HL-60 (cell line): ENCODE results near the gene IRGC.

Experiments used
- DNase-seq, 2 experiments: peaks; one replicate each; pipeline ENCODE4 v3.0.0-alpha.2; 2010 to 2020; ENCODE audit warnings: low read depth in 1 of 2, low spot score in 1 of 2
- H3K27ac ChIP-seq: fragments of 250-450 bp; sonication (Bioruptor Pico); replicated peaks from 2 replicates; pipeline ENCODE4 v1.5.1; 2020; ENCODE audit warnings: mild to moderate bottlenecking, moderate library complexity
- H3K27me3 ChIP-seq: fragments of 250-450 bp; sonication (Bioruptor Pico); 2 replicates; pipeline ENCODE4 v1.5.1; 2021; ENCODE audit warnings: mild to moderate bottlenecking, moderate library complexity; ENCODE audit not compliant: insufficient read depth, poor library complexity, severe bottlenecking
- H3K4me3 ChIP-seq: replicated peaks from 2 replicates; pipeline ENCODE4 v1.5.1; 2011; ENCODE audit warnings: mild to moderate bottlenecking, control low read depth, low read length; ENCODE audit not compliant: insufficient read depth
- GABPA ChIP-seq: IDR thresholded peaks from 2 replicates; pipeline ENCODE4 v1.6.1; 2012; ENCODE audit warnings: low read depth
- POLR2AphosphoS5 ChIP-seq: IDR thresholded peaks from 2 replicates; pipeline ENCODE4 v1.6.1; 2012; ENCODE audit warnings: low read depth
- SPI1 ChIP-seq: IDR thresholded peaks from 2 replicates; pipeline ENCODE4 v1.6.1; 2012; ENCODE audit warnings: low read depth, mild to moderate bottlenecking, borderline replicate concordance
- TF ChIP-seq, protein P1 (sequence below): IDR thresholded peaks from one replicate; pipeline ENCODE4 v1.5.1; 2011; ENCODE audit warnings: low read length, control low read depth, inconsistent platforms; ENCODE audit not compliant: insufficient read depth
- TF ChIP-seq, protein P2 (sequence below): IDR thresholded peaks from 2 replicates; pipeline ENCODE4 v1.6.1; 2012; ENCODE audit warnings: low read depth; ENCODE audit not compliant: insufficient replicate concordance

The IRGC gene

DNA sequence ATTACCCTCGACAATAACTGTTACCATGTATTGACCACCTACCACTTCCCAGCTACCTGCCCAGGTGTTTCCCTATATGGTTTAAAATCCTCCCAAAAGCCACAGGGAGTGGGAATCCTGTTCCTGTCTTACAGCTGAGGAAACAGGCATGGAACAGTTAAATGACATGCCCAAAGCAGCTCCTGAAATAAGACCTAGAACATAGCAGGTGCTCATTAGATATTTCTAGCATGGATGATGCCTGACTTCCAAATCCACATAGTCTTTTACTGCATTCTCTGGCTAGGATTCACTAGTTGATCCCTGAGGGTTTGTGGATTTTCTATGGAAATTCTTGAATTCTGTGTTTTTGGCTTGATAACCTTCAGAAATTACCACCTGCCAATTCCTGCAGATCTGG is 51.9 kb downstream of the IRGC start:
- Histone ChIP-seq H3K27ac (peak overlapping the region; percentile 80), H3K4me3 (no peak overlapping the region), H3K27me3 (no peaks in the 10 kb centered on the region)
- TF ChIP-seq, protein P1, sequence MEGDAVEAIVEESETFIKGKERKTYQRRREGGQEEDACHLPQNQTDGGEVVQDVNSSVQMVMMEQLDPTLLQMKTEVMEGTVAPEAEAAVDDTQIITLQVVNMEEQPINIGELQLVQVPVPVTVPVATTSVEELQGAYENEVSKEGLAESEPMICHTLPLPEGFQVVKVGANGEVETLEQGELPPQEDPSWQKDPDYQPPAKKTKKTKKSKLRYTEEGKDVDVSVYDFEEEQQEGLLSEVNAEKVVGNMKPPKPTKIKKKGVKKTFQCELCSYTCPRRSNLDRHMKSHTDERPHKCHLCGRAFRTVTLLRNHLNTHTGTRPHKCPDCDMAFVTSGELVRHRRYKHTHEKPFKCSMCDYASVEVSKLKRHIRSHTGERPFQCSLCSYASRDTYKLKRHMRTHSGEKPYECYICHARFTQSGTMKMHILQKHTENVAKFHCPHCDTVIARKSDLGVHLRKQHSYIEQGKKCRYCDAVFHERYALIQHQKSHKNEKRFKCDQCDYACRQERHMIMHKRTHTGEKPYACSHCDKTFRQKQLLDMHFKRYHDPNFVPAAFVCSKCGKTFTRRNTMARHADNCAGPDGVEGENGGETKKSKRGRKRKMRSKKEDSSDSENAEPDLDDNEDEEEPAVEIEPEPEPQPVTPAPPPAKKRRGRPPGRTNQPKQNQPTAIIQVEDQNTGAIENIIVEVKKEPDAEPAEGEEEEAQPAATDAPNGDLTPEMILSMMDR, result no peak
- no peak for TF ChIP-seq GABPA
- TF ChIP-seq POLR2AphosphoS5, result no peak
- TF ChIP-seq SPI1, result no peak
- TF ChIP-seq, protein P2, sequence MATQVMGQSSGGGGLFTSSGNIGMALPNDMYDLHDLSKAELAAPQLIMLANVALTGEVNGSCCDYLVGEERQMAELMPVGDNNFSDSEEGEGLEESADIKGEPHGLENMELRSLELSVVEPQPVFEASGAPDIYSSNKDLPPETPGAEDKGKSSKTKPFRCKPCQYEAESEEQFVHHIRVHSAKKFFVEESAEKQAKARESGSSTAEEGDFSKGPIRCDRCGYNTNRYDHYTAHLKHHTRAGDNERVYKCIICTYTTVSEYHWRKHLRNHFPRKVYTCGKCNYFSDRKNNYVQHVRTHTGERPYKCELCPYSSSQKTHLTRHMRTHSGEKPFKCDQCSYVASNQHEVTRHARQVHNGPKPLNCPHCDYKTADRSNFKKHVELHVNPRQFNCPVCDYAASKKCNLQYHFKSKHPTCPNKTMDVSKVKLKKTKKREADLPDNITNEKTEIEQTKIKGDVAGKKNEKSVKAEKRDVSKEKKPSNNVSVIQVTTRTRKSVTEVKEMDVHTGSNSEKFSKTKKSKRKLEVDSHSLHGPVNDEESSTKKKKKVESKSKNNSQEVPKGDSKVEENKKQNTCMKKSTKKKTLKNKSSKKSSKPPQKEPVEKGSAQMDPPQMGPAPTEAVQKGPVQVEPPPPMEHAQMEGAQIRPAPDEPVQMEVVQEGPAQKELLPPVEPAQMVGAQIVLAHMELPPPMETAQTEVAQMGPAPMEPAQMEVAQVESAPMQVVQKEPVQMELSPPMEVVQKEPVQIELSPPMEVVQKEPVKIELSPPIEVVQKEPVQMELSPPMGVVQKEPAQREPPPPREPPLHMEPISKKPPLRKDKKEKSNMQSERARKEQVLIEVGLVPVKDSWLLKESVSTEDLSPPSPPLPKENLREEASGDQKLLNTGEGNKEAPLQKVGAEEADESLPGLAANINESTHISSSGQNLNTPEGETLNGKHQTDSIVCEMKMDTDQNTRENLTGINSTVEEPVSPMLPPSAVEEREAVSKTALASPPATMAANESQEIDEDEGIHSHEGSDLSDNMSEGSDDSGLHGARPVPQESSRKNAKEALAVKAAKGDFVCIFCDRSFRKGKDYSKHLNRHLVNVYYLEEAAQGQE, result no peak
- no peak for DNase-seq

DNA sequence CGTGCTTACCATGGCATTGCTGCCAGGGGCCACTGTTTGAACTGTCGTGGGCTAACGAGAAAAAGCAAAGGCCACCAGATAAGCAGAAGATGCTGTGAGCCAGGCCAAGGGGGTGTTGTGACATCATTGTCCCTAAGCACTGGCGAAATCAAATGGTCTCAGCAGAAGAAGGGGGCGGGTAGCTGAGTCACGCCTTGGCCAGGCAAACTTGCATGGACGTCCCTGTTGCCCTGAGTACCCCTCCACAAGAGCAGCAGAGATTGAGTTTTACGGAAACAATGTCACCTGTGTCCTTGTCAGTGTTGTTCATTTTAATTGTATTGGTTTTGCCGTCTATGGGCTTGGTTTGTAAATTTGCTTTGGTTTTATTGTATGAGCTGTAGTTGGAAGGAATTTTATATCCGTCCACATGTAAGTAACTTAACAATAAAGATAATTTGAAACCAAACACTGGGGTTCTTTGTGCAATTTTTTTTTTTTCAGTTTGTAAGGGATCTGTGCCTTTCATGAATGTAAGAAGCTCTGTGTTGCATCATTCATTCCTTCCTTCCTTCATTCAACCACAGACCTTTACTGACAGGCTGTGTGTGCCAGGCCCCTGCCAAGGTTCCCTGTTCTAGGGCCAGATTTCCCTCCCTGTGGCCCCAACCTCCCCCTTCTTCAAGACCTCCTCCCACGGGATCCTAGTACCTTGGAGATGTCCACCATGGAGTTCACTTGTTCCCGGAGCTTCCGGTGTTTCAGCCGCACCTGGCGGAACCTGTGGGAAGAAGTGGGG is 52.6 kb downstream of the IRGC start:
- 0 out of 2 replicates have a peak, but pooled peaks have one; percentile 12 for TF ChIP-seq POLR2AphosphoS5
- TF ChIP-seq, protein P1, result no peak
- no peak overlapping the region for H3K4me3 ChIP-seq
- H3K27me3 ChIP-seq, result no peaks in the 10 kb centered on the region
- peak; percentile 91 to 94 for DNase-seq
- H3K27ac ChIP-seq, result peak overlapping the region; percentile 80

DNA sequence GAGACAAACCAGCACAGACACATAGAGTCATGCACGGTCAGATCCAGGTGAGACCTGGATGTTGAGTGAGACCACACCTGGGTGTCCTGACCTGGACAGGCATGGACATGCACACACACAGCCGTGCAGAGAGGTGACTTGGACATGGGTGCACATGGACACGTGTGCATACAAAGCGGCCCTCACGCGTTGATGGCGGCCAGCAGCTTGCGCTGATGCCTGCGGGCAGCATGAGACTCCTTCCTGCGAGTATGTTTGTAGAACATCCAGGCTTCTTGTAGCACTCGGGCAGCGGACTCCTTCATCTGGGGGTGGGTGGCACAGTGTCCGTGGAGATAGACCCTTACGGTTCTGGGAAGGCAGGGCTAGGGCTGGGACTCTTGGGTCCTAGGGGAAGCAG is 53.4 kb downstream of the IRGC start:
- Histone ChIP-seq H3K27ac (peak overlapping the region; percentile 80), H3K27me3 (no peaks in the 10 kb centered on the region)
- TF ChIP-seq SPI1 (no peak), GABPA (no peak), POLR2AphosphoS5 (no peak)
- TF ChIP-seq, protein P2, result no peak
- TF ChIP-seq, protein P1, result no peak

More for the DNA sequence above, 53.4 kb downstream of the IRGC start:
- no peak overlapping the region for H3K4me3 ChIP-seq
- no peak for DNase-seq
